HG02938 (cell line): Measurements from ENCODE around the gene NEK2.
"Not testable (repeated sequence)": the region's sequence is repeated elsewhere in the genome, so short reads cannot be mapped to it uniquely, and the experiment has no call there.

Experiments used
- ATAC-seq: cut with Tn5 transposase; IDR thresholded peaks from one replicate; pipeline ENCODE4 v1.9.1; 2021; ENCODE audit warnings: mild to moderate bottlenecking, moderate library complexity; ENCODE audit not compliant: unreplicated experiment

Gene NEK2

DNA sequence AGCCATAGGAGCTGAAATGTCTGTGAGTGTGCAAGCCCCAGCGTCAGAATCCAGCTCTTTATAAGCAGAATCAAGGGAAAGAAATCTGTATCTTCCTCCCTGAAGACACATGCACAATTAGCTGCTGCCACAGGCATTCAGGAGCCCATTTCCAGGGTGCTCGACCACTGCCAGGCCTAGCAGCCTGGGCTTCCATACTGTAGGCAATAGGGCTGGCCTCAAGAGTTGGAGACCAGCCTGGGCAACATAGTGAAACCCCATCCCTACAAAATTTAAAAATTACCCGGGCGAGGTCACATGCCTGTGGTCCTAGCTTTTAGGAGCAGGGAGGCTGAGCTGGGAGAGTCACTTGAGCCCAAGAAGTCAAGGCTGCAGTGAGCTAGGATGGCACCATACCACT is 41.0 kb downstream of the NEK2 start:
- ATAC-seq = no peak

DNA sequence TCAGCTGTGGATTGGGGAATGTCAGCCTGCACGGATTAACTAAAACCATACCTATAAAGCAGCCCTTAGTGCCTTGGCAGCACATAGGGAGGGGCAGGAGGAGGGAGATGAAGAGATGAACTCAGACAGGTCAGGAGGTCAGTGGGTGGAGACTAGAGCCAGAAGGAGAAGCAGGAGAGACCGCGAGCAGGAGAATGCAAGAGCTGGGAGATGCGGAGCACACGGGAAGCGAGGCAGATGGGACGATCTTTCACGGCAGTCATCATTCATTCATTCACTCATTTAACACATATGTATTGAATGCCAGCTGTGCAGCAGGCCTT is 41.9 kb downstream of the NEK2 start:
- ATAC-seq = no peak

DNA sequence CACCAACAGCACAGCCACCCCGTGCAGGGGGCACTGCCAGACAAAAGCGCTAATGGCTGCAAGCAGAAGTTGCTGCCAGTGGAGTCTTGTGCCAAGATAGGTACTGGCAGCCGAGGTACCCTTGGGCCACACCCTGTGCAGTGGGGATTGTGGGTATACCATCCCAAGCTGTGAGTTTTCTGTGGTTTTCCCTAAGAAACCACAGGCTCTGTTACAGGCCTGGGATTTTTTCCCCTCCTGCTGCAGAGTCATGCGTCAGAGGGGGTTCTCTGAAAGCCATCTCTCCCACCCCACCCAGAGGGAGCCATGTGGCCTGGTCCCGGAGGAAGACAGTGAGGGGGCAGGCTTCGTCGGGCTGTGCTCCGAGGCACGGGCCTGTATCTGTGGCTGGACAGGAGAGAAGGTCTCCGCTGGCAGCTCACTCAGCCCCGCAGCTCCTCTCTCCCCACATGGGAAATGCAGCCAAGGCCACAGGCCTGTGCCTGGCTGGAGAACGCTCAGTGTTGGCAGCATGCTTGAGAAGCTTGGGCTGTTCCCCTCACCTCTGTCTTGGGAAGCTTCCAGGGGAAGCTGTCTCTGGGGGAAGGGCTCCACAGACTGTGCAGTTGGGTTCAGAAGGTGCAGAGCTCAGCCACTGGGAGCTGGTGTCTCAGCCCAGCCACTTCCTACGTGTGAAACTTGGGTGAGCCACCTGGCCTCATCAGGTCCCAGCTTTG is 42.5 kb downstream of the NEK2 start:
- ATAC-seq = no peak

DNA sequence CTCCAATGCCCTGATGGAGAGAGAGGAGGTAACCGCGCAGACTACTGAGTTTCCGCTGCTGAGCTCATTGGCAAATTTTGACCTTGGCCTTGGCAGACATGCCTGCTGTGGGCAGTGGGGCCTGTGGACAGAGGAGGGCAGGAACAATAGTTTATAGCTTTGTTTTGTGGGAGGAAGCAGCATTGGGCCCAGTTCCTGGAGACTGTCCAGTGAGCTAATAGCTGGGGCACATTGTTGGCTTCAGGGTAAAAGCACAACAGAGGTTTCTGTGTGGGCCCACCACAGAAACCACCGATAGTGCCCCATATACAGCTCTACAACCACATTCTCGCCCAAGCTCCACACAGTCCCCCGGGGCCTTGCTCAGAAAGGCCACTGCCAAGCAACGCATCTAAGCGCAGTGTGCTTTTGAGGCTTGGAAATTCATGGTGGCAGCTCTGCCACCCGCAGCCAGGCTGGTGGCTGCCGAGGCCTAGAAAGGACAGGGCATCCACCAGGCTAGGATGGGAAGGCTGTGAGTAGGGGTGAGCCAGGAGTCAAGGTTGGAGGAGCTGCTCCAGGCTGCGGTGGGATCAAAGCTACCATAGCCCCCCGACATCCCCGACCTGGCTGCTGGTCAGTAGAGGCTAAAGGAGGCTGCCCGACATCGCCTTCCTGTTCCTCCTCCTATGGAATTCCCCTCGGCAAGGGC is 43.2 kb downstream of the NEK2 start:
- ATAC-seq = no peak

DNA sequence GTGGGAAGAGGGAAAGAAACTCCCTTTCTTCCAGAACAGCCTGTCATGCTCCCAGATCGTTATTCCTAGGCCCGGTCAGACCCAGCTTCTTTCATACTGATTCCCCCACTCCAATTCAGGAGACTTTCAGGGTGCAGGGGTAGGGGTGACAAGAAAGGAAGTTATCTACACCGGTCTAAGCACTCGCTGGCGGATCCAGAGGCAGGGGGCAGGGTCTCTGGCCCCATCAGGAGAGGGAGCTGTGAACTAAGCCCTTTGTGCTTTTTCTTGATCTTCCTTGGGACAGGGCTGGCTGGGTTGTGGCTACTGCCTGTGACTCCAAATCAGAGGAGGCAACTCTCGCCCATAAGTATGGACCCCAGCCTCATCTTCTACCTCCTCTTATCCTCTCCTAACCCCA is 44.3 kb downstream of the NEK2 start:
- ATAC-seq = no peak

DNA sequence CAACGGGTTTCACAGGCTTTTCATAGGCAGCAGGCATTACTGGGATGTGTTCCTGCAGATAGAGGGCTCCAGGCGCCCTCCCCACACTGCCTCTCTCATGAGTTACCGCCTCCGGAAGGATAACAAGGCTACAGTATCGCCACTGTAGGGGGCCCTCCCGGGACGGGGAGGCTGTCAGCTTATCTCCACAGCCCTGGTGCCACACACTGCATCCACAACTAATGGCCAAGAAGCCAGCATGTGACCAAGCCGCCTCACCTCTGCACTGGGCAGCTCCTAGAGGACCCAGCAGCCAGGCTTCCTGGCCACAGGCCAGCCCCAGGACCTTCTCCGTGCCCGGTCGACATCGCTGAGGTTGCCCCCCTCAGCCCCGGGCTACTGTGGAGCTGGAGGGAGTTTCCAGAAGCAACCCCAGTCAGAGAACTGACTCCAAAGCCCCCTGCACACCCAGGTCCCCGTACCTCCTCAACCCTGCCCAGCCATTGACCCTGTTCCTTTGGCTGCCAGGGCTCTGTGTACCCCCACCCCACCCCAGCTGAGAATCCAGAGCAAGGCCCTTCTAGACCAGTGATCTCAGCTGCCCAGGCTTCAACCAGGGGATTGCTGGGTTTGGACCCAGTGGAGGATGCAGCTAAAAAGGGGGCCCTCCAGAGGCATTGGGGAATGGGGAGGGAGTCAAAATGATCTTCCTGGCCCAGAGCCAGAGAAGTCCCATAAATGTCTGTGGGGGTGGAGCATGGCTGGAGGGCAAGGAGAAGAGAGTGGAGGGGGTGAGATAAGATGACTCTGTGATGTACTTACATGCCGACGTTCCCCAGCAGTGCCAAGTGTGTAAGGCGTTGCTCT is 45.0 kb downstream of the NEK2 start:
- no peak for ATAC-seq

DNA sequence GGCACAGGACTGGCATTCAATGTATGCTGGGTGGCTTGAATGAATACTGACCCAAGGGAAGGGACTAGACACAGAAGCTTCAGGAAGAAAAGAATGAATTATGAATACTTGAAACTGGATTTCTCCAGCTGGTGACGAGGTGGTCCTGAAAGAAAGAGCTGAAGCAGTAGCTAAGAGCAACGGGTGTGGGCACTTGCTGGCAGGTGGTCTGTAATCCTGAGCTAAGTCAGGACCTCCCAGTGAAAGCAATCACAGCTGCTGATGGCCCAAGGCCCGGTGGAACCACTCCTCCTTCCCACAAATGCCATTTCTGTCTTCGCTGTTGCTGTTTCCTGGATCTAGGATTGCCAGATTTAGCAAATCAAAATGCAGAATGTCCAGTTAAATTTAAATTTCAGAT is 47.0 kb downstream of the NEK2 start:
- no peak for ATAC-seq

DNA sequence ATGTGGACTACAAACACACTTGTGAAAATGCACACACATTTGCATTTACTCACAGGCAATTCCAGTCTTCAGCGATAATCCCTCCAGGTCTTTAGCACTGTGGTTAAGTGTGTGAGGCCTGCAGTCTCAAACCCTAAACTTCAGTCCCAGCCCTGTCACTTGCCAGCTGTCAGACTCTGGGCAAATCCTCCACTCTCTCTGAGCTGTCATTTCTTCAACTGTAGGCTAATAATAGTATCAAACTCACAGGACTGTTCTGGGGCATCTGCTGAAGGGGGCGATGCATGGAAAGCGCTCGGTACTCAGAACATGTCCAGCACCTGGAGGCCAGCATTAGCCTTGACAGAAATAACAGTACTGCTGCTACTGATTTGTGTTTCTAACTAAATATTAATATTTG is 48.2 kb downstream of the NEK2 start:
- ATAC-seq = no peak

DNA sequence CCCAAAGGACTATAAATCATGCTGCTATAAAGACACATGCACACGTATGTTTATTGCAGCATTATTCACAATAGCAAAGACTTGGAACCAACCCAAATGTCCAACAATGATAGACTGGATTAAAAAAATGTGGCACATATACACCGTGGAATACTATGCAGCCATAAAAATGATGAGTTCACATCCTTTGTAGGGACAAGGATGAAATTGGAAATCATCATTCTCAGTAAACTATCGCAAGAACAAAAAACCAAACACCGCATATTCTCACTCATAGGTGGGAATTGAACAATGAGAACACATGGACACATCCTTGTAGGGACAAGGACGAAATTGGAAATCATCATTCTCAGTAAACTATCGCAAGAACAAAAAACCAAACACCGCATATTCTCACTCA is 49.6 kb downstream of the NEK2 start:
- not testable (repeated sequence) for ATAC-seq

DNA sequence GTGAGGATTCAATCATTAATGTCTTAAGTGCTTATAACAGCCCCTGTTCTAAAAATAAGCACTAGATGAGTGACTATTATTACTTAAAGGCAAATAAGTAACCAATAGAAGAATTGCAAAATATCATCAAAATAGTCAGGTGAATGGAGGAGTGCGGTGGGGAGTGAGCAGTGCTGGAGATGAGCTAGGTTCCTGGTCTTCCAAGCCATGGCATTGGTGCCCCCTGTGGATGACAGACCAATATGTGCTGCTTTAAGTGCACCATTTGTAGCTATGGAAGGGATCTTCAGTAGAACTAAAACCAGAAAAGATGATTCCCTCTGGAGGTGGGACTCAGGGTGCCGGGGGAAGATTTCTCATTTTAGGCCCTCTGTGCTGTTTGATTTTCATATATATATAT is 50.4 kb downstream of the NEK2 start:
- ATAC-seq = no peak

DNA sequence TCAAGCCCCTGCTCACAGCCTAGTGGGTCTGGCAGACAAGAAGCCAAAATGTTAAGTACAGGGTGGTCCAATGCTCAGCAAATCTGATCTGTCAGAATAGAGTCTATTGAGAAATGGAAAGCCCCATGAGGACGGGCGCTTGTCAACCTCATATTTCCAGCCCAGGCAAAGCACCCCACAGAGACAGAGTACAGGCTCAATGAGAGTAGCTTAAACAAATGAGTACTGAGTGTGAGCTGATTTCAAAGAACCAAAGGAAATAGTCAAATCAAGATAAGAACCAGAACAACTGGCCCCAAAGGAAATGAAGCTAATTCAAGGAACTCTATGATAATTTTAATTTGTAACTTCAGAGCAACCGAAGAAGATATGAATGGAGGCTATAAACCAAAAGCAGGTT is 51.9 kb downstream of the NEK2 start:
- ATAC-seq = no peak

DNA sequence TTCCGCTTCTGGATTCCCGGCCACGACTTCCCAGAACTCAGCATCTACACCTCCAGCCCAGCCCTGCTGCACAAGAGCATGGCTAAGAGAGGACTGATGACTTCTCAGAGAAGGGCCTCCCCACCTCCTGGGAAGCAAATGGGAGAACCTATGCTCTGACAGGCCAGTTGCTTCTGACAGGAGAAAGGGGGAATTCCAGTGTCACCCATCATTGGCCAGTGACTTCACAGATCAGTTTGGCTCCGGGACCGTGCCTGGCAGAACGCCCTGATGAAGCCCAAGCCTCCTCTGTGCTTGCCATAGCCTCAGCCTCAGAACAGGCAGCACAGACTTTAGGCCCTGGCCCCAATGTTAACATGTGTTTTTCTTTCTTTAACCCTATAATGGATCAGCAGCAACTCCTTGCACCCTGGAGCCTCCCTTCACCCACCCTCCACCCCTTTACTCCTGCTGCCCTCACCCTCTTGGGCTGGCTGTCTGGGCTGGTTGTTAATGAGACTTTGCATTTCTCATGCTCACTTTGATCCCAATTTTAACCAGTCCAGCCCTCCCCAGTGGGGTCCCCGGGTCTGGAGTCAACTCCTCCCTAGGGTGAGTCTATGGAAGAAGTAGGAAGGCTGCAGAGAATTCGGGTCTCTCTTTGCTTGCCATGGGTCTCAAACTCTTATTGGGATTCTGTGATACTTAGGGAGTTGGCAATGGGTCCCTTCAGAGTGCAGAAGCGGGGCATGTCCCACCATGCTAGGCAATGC is 53.8 kb downstream of the NEK2 start:
- no peak for ATAC-seq

DNA sequence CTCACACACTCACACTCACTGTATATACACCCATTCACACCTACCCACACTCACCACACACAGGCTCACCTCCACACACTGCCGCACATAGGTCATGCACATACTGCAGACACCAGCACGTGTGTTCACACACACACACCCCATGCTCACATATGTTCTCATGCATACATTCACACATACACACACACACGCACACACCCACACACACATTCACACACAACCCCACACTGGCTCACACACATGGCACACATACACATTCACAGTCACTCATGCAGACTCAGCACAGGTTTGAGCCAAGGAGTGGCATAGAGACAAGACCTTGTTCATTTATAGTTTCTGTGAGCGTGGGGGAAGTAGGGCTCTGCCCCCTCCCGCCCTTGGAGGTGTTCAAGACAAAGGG is 55.3 kb downstream of the NEK2 start:
- ATAC-seq = no peak

DNA sequence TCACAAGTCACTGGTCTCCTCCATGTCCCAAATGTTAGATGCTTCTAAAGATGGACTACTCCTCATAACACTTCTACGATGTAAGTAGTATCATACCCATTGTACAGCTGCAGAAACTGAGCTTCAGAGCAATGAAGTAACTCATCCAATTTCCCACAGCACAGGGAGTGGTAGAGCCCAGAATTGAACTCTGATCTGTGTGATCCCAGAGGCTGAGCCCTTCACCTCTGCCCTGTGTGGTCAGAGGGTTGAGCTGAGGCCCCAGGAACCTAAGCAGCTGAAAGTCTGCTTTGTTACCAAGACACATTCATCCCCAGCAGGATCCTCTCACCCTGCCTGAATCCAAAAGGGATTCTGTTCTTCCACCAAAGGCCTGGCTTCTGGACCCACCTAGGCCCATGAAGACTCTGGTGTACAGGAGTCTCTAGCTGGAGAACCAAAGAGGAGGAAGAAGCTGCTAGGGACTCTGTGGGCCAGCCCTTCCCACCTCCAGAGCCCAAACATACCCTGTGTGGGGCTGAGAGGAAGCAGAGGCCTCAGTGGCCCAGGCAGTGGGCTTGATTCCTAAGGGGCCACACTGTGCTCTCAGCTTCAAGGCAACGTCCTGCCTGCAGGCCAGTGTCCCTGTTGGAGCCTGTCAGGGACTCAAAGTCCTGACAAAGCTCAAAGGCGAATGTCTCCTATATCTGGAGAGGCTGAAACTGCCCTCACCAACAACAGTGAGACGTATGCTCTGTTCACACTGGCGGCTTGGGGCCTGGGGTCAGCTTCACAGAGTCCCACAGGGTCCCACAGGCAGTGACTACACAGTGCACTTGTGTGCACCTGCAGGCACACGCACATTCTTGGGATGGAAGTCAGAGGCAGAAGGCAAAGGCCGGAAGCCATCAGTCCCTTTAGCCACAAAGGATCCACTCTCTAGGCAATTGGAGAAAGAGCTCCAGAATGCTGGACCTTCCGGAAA is 56.1 kb downstream of the NEK2 start:
- no peak for ATAC-seq

DNA sequence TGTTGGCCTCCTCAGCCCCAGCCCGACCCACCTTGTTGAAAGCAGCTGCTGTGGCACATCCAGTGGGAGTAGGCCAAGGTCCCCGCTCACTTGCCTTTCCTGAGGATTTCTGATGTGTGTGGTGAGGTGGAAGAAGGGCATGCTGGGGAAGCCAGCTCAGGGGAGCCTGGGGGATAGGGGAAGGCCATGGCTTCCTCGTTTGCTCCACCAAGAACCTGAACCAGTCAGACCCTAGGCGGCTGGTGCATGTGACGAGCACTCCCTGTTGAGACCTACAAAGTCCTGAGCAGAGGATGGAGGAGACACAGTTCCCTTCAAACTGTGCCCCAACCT is 58.5 kb downstream of the NEK2 start:
- ATAC-seq = no peak

DNA sequence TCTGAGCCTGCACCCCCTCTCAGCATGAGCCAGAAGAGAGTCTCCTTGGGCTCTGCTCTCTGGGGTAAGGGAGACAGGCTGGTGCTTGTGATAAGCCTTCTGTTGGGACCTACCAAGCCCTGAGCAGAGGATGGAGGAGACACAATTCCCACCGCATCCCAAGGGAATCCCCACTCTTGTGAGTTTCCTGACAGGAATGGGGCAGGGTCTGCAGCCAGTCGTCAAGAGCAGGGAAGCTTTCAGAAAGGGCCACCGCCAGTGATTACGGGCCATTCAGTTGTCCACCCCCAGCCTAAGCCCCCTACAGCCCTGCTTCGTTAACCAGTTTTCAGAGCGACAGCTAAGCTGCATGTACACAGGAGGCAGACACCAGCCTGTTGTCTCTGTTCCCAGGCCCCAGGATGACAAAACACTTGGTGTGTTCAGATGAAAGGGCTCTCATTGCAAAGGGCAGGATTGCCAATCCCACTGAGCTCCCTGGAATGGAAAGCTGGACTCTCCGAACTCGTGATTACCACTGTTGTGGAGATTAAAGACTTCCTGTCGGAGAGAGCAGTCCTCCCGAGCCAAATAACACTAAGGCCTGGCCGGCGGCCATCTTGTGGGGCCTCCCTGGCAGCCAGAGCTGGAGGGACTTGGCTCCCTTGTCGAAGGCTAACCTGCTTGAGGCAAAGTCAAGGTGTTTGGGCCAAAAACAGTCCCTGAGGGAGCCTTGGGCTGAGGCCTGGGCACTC is 59.0 kb downstream of the NEK2 start:
- ATAC-seq = no peak

DNA sequence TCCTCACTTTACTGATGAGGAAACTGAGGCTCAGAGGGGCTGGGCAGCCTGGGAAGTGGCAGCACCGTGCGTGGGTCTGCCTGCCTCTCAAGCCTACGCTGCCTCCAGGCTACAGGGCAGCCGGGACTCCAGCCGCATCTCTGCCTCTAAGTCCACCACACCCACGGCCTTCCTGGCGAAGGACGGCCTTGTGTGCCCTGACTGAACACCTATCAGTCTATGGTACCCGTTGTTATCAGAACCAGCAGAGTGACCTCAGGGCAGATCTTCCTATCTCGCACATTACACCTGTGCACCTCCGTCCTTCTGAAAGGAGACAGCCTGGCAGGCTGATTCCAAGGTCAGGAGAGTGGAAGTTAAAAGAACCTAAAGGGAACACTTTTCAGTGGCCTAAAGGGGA is 60.8 kb downstream of the NEK2 start:
- no peak for ATAC-seq

DNA sequence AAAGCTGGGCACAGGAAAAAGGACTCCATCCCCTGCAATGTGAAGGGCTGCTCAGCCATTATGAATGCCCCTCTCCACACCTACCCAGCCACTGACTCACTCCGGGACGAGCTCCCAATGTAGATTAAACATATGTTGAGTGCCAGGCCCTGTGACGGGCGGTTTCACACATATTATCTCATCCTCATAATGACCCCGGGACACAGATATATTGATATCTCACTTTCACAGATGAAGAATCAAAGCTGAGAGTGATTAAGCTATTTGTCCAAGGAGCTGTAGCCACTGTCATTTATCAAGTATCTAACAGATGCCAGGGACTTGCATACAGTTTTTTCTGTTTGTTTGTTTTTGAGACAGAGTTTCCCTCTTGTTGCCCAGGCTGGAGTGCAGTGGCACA is 61.5 kb downstream of the NEK2 start:
- ATAC-seq = no peak

DNA sequence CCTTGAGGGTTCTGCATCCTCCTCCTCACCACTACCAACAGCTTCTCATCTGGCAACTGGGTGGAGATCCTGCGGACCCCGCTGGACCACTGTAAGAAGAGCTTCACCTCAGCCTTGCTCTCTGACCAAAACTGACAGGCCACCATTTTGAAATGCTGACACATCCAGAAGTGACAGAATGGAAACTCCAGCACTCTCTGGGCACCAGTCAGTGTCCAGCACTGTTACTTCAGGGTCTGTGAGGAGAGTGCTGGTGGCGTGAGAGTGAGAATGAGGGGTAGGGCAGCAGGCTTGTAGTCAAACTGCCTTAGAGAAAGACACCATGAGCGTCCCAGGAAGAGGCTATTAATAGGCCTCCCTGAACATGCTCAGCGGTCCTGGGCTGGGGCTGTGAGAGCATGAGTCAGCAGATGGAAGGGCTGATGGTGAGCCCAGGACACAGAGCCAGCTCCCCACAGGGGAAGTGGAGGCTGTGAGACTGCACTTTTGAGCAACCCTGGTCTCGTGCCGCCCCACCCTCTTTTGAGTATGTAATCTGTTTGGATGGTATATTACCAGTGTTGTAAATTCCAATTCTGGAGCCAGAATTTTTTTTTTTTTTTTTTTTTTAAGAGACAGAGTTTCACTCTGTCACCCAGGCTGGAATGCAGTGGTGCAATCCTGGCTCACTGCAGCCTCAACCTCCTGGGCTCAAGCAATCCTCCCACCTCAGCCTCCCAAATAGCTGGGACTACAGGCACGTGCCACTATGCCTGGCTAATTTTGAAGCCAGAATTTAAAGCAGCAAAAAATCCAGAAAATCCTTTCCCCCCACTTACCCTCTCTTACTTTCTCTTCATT is 62.1 kb downstream of the NEK2 start:
- no peak for ATAC-seq
